ENCODE data around the gene LIX1. TPM values are rescaled to one million over a fixed set of nuclear protein-coding genes. Genes with fewer than 3 reads are reported as not detected.

The LIX1 gene
- total and polyA plus RNA-seq, 2 of the 8 experiments (the other 6 are each of a cell fraction or from before 2014, with no cell fraction given), result 0.26 to 0.45 TPM

- TF ChIP-seq RXRA (IDR thresholded peaks at IDR 0.05; ENCODE audit: insufficient read depth, low read depth, low read length) (no peak), POU5F1 (IDR thresholded peaks at IDR 0.05; ENCODE audit: low read depth, low read length) (no peak), SIN3A (conservative IDR thresholded peaks at IDR 0.05 in 1 of 2, IDR thresholded peaks at IDR 0.05 in 1 of 2; ENCODE audit: low read depth in 1 of 2, low read length in 2 of 2) (peak; percentile 66 to 75; a peak in 2 of 4 replicates), HDAC6 (IDR thresholded peaks at IDR 0.05; ENCODE audit: low read depth, low read length) (no peak), ATF2 (IDR thresholded peaks at IDR 0.05; ENCODE audit: low read length) (peak; percentile 65; the same call in 1 of the 2 replicates), ATF3 (IDR thresholded peaks at IDR 0.05; ENCODE audit: insufficient read depth, low read depth, low read length) (peak; percentile 74; the same call in 1 of the 2 replicates), FOSL1 (IDR thresholded peaks at IDR 0.05; ENCODE audit: insufficient read depth, low read depth, low read length) (no peak), SRF (IDR thresholded peaks at IDR 0.05; ENCODE audit: low read depth, low read length) (no peak), RBBP5 (IDR thresholded peaks at IDR 0.05; ENCODE audit: borderline replicate concordance, low read depth, low read length) (0 out of 2 replicates have a peak, but pooled peaks have one; percentile 84), CREB1 (IDR thresholded peaks at IDR 0.05) (peak; percentile 67; the same call in 1 of the 2 replicates), CHD2 (IDR thresholded peaks at IDR 0.05; ENCODE audit: low read length) (no peak), TAF7 (optimal IDR thresholded peaks at IDR 0.05; ENCODE audit: borderline replicate concordance, low read depth, low read length) (peak; percentile 35), CTCF (IDR thresholded peaks at IDR 0.05; ENCODE audit: control extremely low read depth in 1 of 3, insufficient read depth in 1 of 3, low read depth in 1 of 3, low read length in 3 of 3) (no peak), NRF1 (IDR thresholded peaks at IDR 0.05; ENCODE audit: low read depth, low read length) (peak; percentile 86), MAX (IDR thresholded peaks at IDR 0.05) (peak; percentile 100), ASH2L (IDR thresholded peaks at IDR 0.05; ENCODE audit: low read length) (peak; percentile 83), BACH1 (IDR thresholded peaks at IDR 0.05; ENCODE audit: low read length) (no peak), JUND (IDR thresholded peaks at IDR 0.05; ENCODE audit: low read length) (no peak), RFX5 (IDR thresholded peaks at IDR 0.05; ENCODE audit: borderline replicate concordance, low read depth, low read length) (no peak)
Observed at GRCh38 chr5:97183100-97183929, 40.9 kb upstream of the LIX1 start, which contains the start of gene RIOK2 (continued).
